CD4-positive, alpha-beta T cell treated with Interleukin-6 for 4 hours (primary cell): ENCODE data around the gene ZNF780A.
"Not testable (repeated sequence)": the region's sequence is repeated elsewhere in the genome, so short reads cannot be mapped to it uniquely, and the experiment has no call there.

Experiments
- DNase-seq: peaks from one replicate; pipeline ENCODE4 v3.0.0-alpha.2; 2020; ENCODE audit warnings: mixed read lengths

Gene ZNF780A

DNA sequence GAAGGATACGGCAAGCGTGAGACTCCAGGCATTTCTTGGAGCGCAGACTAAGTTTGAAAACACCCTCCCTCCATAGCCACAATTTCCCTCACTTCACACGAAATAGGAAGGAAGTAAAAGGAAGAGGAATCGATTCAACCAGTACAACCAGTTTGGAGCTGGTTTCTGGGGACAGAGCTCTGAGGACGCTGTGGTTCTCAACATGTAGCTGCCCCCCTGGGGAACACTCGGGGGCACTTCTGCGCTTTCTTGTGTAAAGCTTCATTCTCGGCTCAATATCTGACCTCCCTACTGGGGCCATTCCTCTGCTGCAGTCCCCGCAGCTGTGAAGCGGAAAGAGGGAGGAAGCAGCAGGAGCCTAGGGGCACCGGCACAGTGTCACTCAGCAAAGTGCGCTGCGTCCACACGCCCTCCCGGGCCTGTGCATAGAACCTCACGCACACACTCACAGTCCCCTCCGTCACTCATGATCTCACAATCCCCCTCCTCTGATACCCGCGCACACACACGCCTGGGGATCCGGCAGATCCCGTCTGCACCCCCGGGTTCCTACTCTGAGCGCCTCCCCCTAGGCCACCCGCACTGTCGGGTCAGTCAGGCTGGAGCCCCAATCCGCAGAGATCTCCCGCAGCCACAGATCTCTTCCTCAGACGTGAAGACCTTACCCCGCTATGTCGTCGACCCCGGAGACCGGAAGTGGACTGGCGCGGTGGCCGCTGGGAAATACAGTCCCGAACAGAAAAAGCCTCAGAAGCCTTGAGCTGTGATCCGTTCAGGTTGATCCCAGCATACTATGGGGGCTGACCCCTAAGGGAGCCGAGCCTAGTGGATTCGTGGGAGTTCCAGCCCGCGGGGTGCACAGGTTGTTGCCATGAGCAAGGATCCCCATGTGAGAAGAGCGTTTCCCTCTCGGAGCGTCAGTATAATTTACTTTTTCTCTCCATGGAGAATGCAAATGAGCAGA lies at the start of gene ZNF780A:
ZNF780A (minus strand) TSS at position 703 of the 964 bp plus-strand sequence. CDS start 6,190 bp downstream, outside the sequence.
- peak; percentile 81 for DNase-seq

DNA sequence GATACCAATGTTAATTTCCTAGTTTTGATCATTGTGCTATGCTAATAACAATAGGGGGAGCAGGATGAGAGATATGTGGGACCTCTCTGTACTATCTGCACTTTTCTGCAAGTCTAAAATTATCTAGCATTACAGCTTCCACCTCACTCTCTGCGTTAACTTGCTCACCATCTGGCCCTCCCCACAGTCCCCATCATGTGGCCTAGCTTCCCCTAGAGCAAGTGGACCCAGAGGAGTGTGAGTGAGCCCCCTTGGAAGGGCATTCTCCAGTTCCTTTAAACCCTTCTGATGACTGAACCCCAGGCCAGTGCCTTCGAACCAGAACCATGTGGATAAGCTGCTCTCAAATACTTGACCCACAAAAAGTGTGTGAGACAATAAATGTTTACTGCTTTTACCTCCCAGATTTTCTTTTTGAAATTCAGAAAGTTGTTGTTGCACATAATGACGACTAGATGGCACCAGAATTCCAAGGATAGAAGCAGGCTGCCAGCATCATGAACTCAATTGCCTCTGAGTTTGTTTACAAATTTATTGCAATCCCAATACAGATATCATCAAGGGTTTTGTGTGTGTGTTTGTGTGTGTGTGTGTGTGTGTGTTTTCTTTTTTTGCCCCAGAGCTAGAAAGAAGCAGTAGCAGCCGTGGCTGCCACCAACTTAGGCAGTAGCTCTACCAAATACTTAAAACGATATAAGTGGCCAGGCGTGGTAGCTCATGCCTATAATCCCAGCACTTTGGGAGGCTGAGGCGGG lies 49.0 kb upstream of the ZNF780A start:
- DNase-seq: peak; percentile 29

DNA sequence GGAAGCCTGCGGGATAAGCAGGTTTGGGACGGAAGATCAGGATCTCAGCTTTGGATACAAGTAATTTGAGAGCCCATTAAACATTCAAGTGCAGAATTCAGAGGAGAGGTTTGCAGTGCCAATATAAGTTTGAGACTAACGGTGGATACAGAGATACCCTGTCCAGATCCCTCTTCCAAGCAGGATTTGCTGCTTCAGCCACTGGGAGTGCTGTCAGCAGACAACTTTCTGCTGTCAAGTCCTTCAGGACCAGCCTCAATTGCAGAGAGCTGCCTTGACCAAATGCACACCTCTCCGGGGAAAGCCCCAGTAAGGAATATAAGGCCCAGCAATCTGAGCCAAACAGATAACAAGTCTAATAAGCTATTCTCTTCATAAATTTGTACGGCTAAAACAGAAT lies 46.1 kb upstream of the ZNF780A start:
- DNase-seq: no peak

DNA sequence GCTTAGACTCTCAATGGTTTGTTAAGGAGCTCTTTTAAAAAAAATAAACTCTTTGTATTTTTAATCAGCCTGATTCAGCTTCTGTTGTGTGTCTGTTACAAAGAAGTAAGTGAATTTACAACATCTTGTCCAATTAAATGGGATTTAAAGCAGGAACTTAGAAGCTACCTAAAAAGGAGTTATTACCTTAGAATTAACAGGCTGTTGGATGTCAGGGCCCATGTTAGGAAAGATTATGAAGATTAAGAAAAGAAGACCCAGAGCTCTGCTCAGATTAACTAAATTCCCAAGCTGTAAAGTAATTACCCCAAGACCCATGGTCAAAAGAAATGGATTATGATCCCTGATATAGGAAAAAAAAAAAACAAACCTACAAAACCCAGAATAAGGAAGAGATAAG lies 44.1 kb upstream of the ZNF780A start:
- DNase-seq: no peak

DNA sequence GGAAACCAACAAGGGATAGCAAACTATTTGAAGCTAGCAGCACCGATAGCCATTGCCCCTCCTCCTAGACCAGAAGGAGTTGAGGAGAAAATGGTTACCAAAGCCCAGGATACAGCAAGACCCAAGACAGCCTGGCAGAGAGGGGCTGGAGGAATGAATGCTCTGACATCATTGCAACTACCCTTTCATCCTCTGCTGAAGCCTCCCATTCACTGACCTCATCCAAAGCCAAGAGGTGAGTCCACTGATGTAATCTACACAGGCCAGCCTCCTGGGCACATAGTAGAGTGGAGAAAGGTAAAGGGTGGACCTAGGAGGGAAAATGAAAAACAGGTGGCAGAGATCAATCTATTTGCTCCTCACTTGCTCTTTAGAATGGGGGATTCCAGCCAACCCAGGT lies 42.7 kb upstream of the ZNF780A start:
- DNase-seq: no peak

DNA sequence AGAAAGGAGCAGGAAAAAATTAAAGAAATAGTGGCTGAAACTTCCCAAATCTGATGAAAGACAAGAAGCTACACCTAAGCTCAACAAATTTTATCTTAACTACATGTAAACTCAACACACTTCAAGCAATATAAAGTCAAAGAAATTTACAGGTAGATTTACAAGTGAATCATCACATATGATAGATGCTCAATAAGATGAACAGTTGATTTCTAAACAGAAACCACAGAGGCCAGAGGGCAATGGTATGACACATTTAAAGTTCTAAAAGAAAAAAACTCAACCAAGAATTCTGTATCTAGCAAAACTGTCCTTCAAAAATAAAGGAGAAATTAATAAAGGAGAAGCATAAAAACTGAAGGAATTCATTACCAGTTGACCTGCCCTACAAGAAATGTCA lies 39.3 kb upstream of the ZNF780A start:
- no peak for DNase-seq

DNA sequence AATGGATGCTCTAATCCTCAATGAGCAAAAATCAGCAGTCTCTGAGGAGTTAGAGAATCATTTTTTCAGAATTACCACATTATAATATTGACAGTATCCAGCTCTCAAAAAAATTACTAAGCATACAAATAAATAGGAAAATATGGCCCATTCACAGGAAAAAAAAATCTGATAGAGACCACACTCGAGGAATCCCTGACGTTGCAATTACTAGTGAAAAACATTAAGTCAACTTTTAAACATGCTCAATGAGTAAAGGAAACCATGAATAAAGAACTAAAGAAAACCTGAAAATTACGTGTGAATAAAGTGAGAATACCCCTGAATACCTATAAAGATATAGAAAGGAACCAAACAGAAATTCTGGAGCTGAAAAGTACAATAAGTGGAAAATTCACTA lies 38.7 kb upstream of the ZNF780A start:
- DNase-seq: no peak

DNA sequence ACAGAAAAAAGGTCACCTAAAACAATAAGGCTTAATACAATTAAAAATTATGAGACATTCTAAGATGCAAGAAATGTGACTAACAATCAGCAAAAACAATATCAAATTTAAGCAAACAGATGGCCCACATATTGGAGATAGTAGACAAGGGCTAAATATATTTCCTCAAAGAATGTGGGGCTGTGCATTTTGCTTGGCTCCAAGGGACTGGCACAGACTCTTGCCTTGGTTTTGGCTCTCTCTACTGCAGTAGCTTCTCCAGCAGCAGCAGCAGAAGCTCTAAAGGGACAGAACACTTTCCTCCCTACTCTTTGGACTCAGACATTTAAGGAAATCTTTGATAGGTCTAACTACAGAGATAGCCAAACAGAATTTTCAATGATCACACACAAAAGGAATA lies 38.2 kb upstream of the ZNF780A start:
- DNase-seq: no peak

DNA sequence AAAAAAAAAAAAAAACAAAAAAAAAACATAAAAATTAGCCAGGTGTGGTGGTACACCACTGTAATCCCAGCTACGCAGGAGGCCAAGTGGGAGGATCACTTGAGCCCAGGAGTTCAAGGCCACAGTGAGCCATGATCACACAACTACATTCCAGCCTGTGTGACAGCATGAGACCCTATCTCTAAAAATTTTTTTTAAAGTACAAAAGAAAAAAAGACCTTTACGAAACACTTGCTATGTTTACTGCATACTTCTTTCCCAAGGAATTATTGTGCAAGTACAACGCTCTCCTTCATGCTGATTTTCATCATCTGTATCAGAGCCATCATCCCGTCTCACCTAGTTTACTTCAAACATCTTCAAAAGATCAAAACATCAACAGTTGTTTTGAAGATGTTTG lies 28.6 kb upstream of the ZNF780A start:
- no peak for DNase-seq

DNA sequence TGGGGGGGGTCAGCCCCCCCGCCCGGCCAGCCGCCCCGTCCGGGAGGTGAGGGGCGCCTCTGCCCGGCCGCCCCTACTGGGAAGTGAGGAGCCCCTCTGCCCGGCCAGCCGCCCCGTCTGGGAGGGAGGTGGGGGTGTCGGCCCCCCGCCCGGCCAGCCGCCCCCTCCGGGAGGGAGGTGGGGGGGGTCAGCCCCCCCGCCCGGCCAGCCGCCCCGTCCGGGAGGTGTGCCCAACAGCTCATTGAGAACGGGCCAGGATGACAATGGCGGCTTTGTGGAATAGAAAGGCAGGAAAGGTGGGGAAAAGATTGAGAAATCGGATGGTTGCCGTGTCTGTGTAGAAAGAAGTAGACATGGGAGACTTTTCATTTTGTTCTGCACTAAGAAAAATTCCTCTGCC lies 27.9 kb upstream of the ZNF780A start:
- not testable (repeated sequence) for DNase-seq

DNA sequence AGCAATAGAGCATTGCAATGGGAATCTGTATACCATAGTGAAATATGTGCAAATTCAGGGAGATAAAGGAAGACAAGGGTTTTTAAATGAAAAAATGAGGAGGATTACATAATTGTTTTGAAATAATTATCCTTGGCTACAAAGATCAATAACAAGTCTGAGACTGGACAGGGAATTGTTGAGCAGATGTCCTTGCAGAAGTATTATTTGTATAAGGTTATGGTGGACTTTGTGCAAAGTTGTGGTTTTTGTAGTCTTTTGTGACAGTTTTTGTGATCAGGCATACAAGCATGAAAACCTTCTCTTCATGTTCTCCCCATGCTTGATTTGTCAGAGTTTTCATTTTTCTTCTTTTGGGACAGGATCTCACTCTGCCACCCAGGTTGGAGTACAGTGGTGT lies 25.3 kb upstream of the ZNF780A start:
- no peak for DNase-seq

DNA sequence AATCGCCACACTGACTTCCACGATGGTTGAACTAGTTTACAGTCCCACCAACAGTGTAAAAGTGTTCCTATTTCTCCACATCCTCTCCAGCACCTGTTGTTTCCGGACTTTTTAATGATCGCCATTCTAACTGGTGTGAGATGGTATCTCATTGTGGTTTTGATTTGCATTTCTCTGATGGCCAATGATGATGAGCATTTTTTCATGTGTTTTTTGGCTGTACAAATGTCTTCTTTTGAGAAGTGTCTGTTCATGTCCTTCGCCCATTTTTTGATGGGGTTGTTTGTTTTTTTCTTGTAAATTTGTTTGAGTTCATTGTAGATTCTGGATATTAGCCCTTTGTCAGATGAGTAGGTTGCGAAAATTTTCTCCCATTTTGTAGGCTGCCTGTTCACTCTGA lies 23.4 kb upstream of the ZNF780A start:
- DNase-seq: not testable (repeated sequence)

DNA sequence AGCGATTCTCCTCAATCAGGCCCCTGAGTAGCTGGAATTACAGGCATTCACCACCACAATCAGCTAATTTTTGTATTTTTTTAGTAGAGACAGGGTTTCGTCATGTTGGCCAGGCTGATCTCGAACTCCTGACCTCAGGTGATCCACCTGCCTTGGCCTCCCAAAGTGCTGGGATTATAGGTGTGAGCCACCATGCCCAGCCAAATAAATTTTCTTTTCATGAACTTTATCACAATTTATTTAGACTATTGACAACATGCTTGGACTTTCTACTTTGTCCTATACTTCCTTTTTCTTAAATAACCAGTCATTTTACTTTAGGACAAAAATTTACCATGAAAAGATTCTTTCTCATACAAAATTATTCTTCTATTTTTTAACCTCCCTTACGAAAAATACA lies 21.5 kb upstream of the ZNF780A start:
- DNase-seq: not testable (repeated sequence)

DNA sequence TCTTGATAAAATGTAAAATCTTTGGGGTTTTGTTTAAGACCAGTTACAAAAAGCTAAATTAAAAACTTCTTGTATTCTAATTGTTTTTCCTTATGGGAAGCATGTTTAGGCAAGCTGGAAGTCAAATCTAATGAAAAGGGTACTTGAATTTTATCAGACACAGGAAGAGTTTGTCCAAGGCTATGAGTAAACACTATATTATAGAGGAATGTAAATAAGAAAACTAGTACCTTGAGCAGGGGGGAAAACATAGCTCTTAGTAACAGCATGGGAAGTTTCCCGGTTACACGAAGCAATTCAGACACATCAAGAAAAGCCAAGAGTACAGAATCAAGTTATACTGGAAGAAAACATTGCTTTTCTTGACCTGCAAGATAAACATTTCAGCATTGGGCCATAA lies 19.8 kb upstream of the ZNF780A start:
- no peak for DNase-seq

DNA sequence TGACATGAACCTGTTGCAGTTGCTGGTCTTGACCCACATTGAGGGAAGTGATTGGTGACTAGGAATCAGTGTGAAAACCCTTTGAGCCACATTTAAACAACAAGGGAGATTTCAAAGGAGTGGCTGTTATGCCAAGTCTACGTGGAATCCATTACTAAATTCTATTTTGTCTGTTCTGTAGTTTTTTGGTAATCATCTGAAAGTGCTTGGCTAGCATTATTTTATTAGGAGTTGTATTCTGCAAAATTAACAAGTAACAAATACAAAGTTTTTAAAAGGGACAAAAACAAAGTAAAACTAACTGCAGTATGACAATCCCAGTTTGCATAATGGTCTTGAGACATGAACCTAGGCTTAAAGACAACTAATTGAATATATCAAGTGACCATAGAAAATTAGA lies 14.0 kb upstream of the ZNF780A start:
- no peak for DNase-seq

DNA sequence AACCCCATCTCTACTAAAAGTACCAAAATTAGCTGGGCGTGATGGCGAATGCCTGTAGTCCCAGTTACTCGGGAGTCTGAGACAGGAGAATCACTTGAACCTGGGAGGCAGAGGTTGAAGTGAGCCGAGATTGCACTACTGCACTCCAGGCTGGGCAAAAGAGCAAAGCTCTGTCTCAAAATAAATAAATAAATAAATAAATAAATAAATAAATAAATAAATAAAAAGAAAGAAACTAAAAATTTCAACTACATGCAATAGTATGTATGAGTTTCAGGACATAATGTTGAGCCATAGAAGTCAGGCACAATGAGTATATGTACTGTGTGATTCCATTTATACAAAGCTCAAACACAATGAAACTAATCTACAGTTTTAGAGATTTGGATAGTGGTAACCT lies 12.9 kb upstream of the ZNF780A start:
- DNase-seq: no peak

DNA sequence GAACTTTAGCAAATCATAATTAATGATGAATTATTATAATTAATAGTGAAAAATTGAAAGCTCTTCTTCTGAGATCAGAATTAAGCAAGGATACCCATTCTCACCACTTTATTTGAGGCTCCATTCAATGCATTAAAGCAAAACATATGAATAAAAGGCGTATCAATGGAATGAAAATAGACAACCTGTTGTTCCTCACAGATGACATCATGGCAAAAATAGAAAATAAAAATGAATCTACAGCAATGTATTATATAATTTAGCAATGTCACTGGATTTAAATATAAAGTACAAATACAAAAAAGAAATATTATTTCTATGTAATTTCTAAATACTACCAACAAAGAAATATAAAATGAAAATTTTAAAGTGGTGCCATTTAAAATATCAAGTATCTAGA lies 11.1 kb upstream of the ZNF780A start:
- DNase-seq: no peak

DNA sequence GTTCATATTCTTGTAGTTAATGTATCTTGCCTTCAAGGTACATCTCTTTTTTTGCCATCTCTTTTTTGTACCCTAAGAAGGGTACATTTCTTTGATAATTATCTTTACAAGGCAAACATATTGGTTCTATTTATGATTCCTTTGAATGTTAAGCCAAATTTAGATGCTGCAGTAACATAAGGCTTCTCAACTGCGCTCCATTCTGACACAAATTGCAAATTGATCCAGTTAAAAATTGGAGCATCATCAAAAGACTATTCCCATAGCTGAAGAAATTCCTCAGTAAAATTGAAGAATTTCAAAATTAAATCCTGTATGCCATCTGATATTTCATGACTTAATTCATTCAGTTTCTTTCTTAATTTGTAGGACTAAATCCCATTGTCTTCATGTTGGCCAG lies 2.7 kb upstream of the ZNF780A start:
- DNase-seq: no peak

DNA sequence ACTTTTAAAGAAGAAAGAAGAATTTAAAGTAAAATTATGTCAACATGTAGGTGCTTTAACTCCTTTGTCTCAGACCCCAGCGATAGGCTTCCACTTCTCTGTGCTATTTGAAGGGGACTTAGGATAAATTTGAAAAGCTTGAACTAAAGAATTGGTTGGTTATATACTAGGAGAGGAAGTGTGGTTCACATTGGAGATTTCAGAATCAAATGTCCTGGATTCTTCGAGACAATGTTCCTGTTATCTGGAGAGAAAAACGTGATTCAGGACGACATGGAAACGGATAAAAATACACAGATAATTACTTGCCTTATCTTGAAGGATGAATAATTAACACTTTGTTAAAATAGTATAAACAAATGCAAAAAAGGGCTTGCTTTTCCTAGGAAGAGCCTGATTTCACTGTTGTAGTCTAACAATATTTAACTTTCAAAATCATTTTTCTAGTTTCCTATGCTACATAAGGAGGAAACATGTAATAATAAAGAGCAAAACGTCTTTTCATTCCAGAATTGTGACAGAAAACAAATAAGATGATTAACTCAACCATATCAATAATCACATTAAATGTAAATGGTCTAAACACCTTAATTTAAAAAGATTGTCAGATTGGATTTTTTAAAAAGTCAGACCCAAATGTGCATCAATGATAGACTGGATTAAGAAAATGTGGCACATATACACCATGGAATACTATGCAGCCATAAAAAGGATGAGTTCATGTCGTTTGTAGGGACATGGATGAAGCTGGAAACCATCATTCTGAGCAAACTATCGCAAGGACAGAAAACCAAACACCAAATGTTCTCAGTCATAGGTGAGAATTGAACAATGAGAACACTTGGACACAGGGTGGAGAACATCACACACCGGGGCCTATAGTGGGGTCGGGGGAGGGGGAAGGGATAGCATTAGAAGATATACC lies 724 bp upstream of the ZNF780A start:
- no peak for DNase-seq

DNA sequence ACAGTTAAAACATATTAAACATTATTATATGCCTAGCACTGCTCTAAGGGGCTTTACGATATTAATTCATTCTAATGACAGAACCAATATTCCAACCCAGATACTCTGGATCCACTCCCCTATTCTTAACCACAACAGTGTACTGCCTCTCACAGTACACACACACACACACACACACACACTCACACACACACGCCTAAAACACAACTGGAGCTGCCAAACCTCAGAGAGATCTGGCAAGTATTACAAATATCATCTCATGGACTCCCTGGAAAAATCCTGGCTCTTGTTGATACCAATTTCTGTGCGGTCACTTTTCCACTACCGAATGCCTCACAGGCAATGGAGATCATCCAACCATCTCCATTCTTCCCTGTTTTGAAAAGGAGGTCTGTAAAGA lies 1.3 kb downstream of the ZNF780A start:
- DNase-seq: no peak

DNA sequence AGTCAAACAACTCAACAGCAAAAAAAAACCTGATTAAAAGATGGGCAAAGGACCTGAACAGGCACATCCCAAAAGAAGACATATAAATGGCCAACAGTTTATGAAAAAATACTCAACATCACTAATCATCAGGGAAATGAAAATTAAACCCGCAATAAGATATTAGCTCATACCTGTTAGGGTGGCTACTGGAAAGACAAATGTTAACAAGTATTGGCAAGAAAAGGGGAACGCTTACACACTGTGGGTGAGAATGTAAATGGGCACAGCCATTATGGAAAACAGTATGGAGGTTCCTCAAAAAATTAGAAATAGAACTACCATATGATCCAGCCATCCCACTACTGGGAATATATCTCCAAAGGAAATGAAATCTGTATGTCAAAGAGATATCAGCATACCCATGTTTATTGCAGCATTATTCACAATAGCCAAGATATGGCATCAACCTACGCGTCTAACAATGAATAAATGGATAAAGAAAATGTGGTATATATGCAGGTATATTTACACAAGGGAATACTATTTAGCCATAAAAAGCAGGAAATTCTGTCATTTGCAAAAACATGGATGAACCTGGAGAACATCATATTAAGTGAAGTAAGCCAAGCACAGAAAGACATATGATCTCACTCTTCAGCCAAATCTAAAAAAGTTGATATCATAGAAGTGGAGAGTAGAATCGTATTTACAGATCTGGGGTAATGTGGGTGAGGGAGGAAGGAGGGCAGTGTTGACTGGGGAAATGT lies 2.3 kb downstream of the ZNF780A start:
- no peak for DNase-seq

DNA sequence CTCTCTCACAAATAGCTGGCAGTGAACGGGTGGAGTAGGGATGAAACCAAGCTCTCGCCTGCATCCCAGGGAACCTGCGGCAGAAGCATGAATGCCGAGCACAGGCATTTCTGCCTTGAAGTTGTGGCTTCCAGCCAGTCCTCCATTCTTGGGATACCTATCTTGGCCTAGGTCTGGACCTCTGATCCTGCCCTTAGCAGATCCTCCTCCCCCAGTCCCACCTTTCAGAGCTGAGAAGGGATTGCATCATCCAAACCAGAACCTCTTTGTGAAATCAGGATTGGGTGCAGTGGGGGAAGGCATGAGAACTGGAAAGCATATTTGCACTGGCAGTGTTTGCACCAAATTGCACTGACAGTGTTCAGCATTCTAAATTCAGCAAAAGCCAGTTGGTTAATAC lies 5.8 kb downstream of the ZNF780A start:
- DNase-seq: no peak
